ENCODE data around the gene PITX1.

Gene PITX1

GRCh38 chr5:135076051-135076491 lies 42.0 kb upstream of the PITX1 start:
- H3K79me2 ChIP-seq (ENCODE audit: control insufficient read depth, insufficient read depth, low read length), result no peaks in the 10 kb centered on the region
- H3K56ac ChIP-seq (ENCODE audit: low read length), result no peak overlapping the region
- H3K27ac ChIP-seq (ENCODE audit: low read depth, low read length), result no peak overlapping the region
- H3K4ac ChIP-seq (ENCODE audit: low read depth, low read length), result no peak overlapping the region
- no peaks in the 10 kb centered on the region for H3K4me1 ChIP-seq (ENCODE audit: control insufficient read depth, low read depth, low read length)
- no peaks in the 10 kb centered on the region for H3K27me3 ChIP-seq (ENCODE audit: insufficient read depth, low read length, poor library complexity)
- no peak overlapping the region for H4K5ac ChIP-seq (ENCODE audit: low read length)
- no peak overlapping the region for H3K4me2 ChIP-seq (ENCODE audit: low read length)
- no peak overlapping the region for H2AK5ac ChIP-seq (ENCODE audit: low read length)
- no peak overlapping the region for H4K8ac ChIP-seq (ENCODE audit: low read depth, low read length)
- no CpG with 5 or more reads among the region's 12 CpGs for WGBS (ENCODE audit: extremely low coverage, insufficient coverage, low lambda C conversion rate)
- no peak overlapping the region for H3K4me3 ChIP-seq (ENCODE audit: low read length)
- no peak overlapping the region for H2BK15ac ChIP-seq (replicated peaks; ENCODE audit: low read depth)
- H3K36me3 ChIP-seq (ENCODE audit: control insufficient read depth, insufficient read depth, low read length), result no peaks in the 10 kb centered on the region
- H3K23ac ChIP-seq (ENCODE audit: low read length), result no peak overlapping the region
- H3K9ac ChIP-seq (ENCODE audit: low read length), result no peak overlapping the region
- no peak overlapping the region for H3K18ac ChIP-seq (ENCODE audit: low read length)
- H3K79me1 ChIP-seq (ENCODE audit: low read length), result no peaks in the 10 kb centered on the region
- H2BK5ac ChIP-seq (ENCODE audit: low read length), result no peak overlapping the region
- no peak for DNase-seq
- no peak overlapping the region for H2BK120ac ChIP-seq (ENCODE audit: low read depth, low read length)

DNA sequence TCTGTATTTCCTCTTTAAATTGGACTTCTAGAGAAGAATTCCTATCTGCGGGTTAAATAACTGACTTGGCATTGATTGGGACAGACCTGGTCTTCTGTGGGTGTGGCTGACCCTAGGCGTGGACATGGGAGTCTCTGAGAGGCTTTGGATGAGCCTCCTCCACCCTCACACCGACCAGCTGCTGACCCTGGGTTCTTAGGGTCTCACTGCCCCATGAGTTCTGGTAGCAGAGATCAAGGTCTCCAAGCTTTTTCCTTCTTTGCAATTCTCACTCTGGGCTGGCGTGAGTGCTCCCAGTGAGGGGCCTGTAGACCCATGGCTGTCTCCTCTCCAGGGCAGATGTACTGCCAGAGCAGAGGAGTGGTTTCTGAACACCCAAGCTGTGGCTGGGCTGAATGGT lies 41.6 kb upstream of the PITX1 start:
- no peaks in the 10 kb centered on the region for H3K27me3 ChIP-seq (ENCODE audit: insufficient read depth, low read length, poor library complexity)
- H3K23ac ChIP-seq (ENCODE audit: low read length), result no peak overlapping the region
- no peak overlapping the region for H2BK5ac ChIP-seq (ENCODE audit: low read length)
- H3K9ac ChIP-seq (ENCODE audit: low read length), result no peak overlapping the region
- H3K4me1 ChIP-seq (ENCODE audit: control insufficient read depth, low read depth, low read length), result no peaks in the 10 kb centered on the region
- no peak overlapping the region for H2BK120ac ChIP-seq (ENCODE audit: low read depth, low read length)
- no peak overlapping the region for H3K4ac ChIP-seq (ENCODE audit: low read depth, low read length)
- H3K4me3 ChIP-seq (ENCODE audit: low read length), result no peak overlapping the region
- H3K79me1 ChIP-seq (ENCODE audit: low read length), result no peaks in the 10 kb centered on the region
- H2BK15ac ChIP-seq (replicated peaks; ENCODE audit: low read depth), result no peak overlapping the region
- no peak overlapping the region for H3K27ac ChIP-seq (ENCODE audit: low read depth, low read length)
- H3K56ac ChIP-seq (ENCODE audit: low read length), result no peak overlapping the region
- no peak overlapping the region for H4K8ac ChIP-seq (ENCODE audit: low read depth, low read length)
- no peaks in the 10 kb centered on the region for H3K79me2 ChIP-seq (ENCODE audit: control insufficient read depth, insufficient read depth, low read length)
- no peak overlapping the region for H3K4me2 ChIP-seq (ENCODE audit: low read length)
- no CpG with 5 or more reads among the region's 4 CpGs for WGBS (ENCODE audit: extremely low coverage, insufficient coverage, low lambda C conversion rate)
- H3K18ac ChIP-seq (ENCODE audit: low read length), result no peak overlapping the region
- H2AK5ac ChIP-seq (ENCODE audit: low read length), result no peak overlapping the region
- no peaks in the 10 kb centered on the region for H3K36me3 ChIP-seq (ENCODE audit: control insufficient read depth, insufficient read depth, low read length)
- DNase-seq, result no peak
- no peak overlapping the region for H4K5ac ChIP-seq (ENCODE audit: low read length)

DNA sequence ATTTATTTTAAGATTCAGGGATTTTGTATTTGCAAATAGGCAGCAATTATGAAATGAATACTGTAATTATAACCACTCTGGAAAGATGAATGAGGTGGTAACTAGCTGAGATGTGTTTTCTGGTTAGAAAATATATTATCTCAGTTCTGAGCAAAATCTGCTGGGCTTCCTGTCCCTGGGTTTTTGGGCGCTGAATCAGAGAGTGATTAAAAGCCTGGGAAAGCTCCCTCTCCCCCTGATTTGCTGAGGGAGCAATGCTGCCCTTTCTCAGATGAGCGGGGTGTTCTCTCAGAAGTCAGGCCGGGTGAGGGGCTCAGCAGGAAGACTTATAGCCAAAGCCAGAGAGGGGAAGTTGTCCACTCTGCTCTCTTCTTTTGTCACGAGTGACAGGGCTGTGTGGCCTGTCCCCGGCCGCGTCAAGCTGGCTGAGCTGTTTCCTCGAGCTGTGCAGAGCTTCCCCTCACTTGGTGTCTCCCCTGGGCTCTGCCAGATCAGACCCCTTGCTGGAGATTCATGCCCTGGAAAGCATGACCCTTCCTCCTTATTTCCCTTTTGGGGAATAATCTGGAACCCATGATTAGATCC lies 39.8 kb upstream of the PITX1 start:
- no peak overlapping the region for H3K4me2 ChIP-seq (ENCODE audit: low read length)
- no peaks in the 10 kb centered on the region for H3K79me1 ChIP-seq (ENCODE audit: low read length)
- no peaks in the 10 kb centered on the region for H3K79me2 ChIP-seq (ENCODE audit: control insufficient read depth, insufficient read depth, low read length)
- no peak overlapping the region for H4K8ac ChIP-seq (ENCODE audit: low read depth, low read length)
- no peak overlapping the region for H3K4ac ChIP-seq (ENCODE audit: low read depth, low read length)
- no peak overlapping the region for H3K23ac ChIP-seq (ENCODE audit: low read length)
- H3K27me3 ChIP-seq (ENCODE audit: insufficient read depth, low read length, poor library complexity), result no peaks in the 10 kb centered on the region
- H4K5ac ChIP-seq (ENCODE audit: low read length), result no peak overlapping the region
- H3K27ac ChIP-seq (ENCODE audit: low read depth, low read length), result no peak overlapping the region
- no peak for DNase-seq
- no peak overlapping the region for H2BK120ac ChIP-seq (ENCODE audit: low read depth, low read length)
- H3K9ac ChIP-seq (ENCODE audit: low read length), result no peak overlapping the region
- no peak overlapping the region for H2BK15ac ChIP-seq (replicated peaks; ENCODE audit: low read depth)
- H3K36me3 ChIP-seq (ENCODE audit: control insufficient read depth, insufficient read depth, low read length), result no peaks in the 10 kb centered on the region
- WGBS (ENCODE audit: extremely low coverage, insufficient coverage, low lambda C conversion rate), result no CpG with 5 or more reads among the region's 8 CpGs
- H3K56ac ChIP-seq (ENCODE audit: low read length), result no peak overlapping the region
- H3K18ac ChIP-seq (ENCODE audit: low read length), result no peak overlapping the region
- no peak overlapping the region for H2AK5ac ChIP-seq (ENCODE audit: low read length)
- no peak overlapping the region for H3K4me3 ChIP-seq (ENCODE audit: low read length)
- no peaks in the 10 kb centered on the region for H3K4me1 ChIP-seq (ENCODE audit: control insufficient read depth, low read depth, low read length)
- no peak overlapping the region for H2BK5ac ChIP-seq (ENCODE audit: low read length)

GRCh38 chr5:135072387-135073281 lies 38.6 kb upstream of the PITX1 start:
- WGBS (ENCODE audit: extremely low coverage, insufficient coverage, low lambda C conversion rate), result no CpG with 5 or more reads among the region's 13 CpGs
- no peaks in the 10 kb centered on the region for H3K4me1 ChIP-seq (ENCODE audit: control insufficient read depth, low read depth, low read length)

GRCh38 chr5:135071311-135071710 lies 37.3 kb upstream of the PITX1 start:
- Histone ChIP-seq H3K79me2 (ENCODE audit: control insufficient read depth, insufficient read depth, low read length) (no peaks in the 10 kb centered on the region), H3K27ac (ENCODE audit: low read depth, low read length) (no peak overlapping the region), H3K56ac (ENCODE audit: low read length) (no peak overlapping the region), H3K4me3 (ENCODE audit: low read length) (no peak overlapping the region), H3K4ac (ENCODE audit: low read depth, low read length) (no peak overlapping the region), H2BK15ac (replicated peaks; ENCODE audit: low read depth) (no peak overlapping the region), H2AK5ac (ENCODE audit: low read length) (no peak overlapping the region), H3K9ac (ENCODE audit: low read length) (no peak overlapping the region), H2BK5ac (ENCODE audit: low read length) (no peak overlapping the region), H3K4me2 (ENCODE audit: low read length) (no peak overlapping the region), H3K18ac (ENCODE audit: low read length) (no peak overlapping the region), H3K23ac (ENCODE audit: low read length) (no peak overlapping the region), H4K5ac (ENCODE audit: low read length) (no peak overlapping the region), H3K27me3 (ENCODE audit: insufficient read depth, low read length, poor library complexity) (no peaks in the 10 kb centered on the region), H3K36me3 (ENCODE audit: control insufficient read depth, insufficient read depth, low read length) (no peaks in the 10 kb centered on the region), H4K8ac (ENCODE audit: low read depth, low read length) (no peak overlapping the region), H2BK120ac (ENCODE audit: low read depth, low read length) (no peak overlapping the region), H3K79me1 (ENCODE audit: low read length) (no peaks in the 10 kb centered on the region), H3K4me1 (ENCODE audit: control insufficient read depth, low read depth, low read length) (no peaks in the 10 kb centered on the region)
- no peak for DNase-seq
- no CpG with 5 or more reads among the region's 6 CpGs for WGBS (ENCODE audit: extremely low coverage, insufficient coverage, low lambda C conversion rate)

More at GRCh38 chr5:135072387-135073281, 38.6 kb upstream of the PITX1 start:
- Histone ChIP-seq H3K27ac (ENCODE audit: low read depth, low read length) (no peak overlapping the region), H2AK5ac (ENCODE audit: low read length) (no peak overlapping the region), H4K8ac (ENCODE audit: low read depth, low read length) (no peak overlapping the region), H3K79me2 (ENCODE audit: control insufficient read depth, insufficient read depth, low read length) (no peaks in the 10 kb centered on the region), H3K4me3 (ENCODE audit: low read length) (no peak overlapping the region), H3K23ac (ENCODE audit: low read length) (no peak overlapping the region), H2BK120ac (ENCODE audit: low read depth, low read length) (no peak overlapping the region), H3K4ac (ENCODE audit: low read depth, low read length) (no peak overlapping the region), H3K4me2 (ENCODE audit: low read length) (no peak overlapping the region), H3K27me3 (ENCODE audit: insufficient read depth, low read length, poor library complexity) (no peaks in the 10 kb centered on the region), H3K36me3 (ENCODE audit: control insufficient read depth, insufficient read depth, low read length) (no peaks in the 10 kb centered on the region), H3K18ac (ENCODE audit: low read length) (no peak overlapping the region), H2BK5ac (ENCODE audit: low read length) (no peak overlapping the region), H3K79me1 (ENCODE audit: low read length) (no peaks in the 10 kb centered on the region), H3K56ac (ENCODE audit: low read length) (no peak overlapping the region), H2BK15ac (replicated peaks; ENCODE audit: low read depth) (no peak overlapping the region), H3K9ac (ENCODE audit: low read length) (no peak overlapping the region), H4K5ac (ENCODE audit: low read length) (no peak overlapping the region)
- DNase-seq, result peak; percentile 66
